NT2/D1 (cell line): ENCODE data around the gene HM13.

Experiments
- SUZ12 ChIP-seq: IDR thresholded peaks from 2 replicates; pipeline ENCODE4 v1.6.1; 2011; ENCODE audit not compliant: insufficient read length, insufficient read depth; ENCODE audit errors: extremely low read depth
- YY1 ChIP-seq: IDR thresholded peaks from 2 replicates; pipeline ENCODE4 v1.6.1; 2011; ENCODE audit not compliant: insufficient read length, insufficient read depth
- ZNF274 ChIP-seq: IDR thresholded peaks from 2 replicates; pipeline ENCODE4 v1.6.1; 2011; ENCODE audit warnings: mild to moderate bottlenecking, low read depth, low read length

- TF ChIP-seq ZNF274 (no peak), YY1 (no peak), SUZ12 (no peak)
Measured at GRCh38 chr20:31604567-31605030, 90.4 kb downstream of the HM13 start.
